NOMO-1 (cell line): ENCODE results near the gene EXT2.

Experiments used
- DNase-seq, 2 experiments: peaks; one replicate each; lab custom pipeline; 2025; ENCODE audit not compliant: unreplicated experiment in 2 of 2; lab: John Stamatoyannopoulos, UW

The EXT2 gene

GRCh38 chr11:44083906-44084305 is 11.6 kb upstream of the EXT2 start:
- no peak for DNase-seq

- no peak for DNase-seq
Measured at GRCh38 chr11:44085330-44085729, 10.1 kb upstream of the EXT2 start.

GRCh38 chr11:44088377-44088776 is 7.1 kb upstream of the EXT2 start:
- DNase-seq: no peak

GRCh38 chr11:44088871-44089270 is 6.6 kb upstream of the EXT2 start:
- DNase-seq: no peak

GRCh38 chr11:44090539-44090938 is 4.9 kb upstream of the EXT2 start:
- no peak for DNase-seq

- peak in 1 of 2 experiments; percentile 67 for DNase-seq
Measured at GRCh38 chr11:44094260-44094868, 1.1 kb upstream of the EXT2 start.

- DNase-seq: no peak
Measured at GRCh38 chr11:44096360-44097185, 1.1 kb downstream of the EXT2 start.

- no peak for DNase-seq
Measured at GRCh38 chr11:44097821-44098220, 2.3 kb downstream of the EXT2 start.

GRCh38 chr11:44101098-44101497 is 5.6 kb downstream of the EXT2 start:
- DNase-seq: no peak

GRCh38 chr11:44104481-44105294 is 9.2 kb downstream of the EXT2 start:
- peak; percentile 42 to 62 for DNase-seq

GRCh38 chr11:44108260-44108659 is 12.8 kb downstream of the EXT2 start:
- no peak for DNase-seq

- DNase-seq: peak; percentile 18 to 29
Measured at GRCh38 chr11:44110231-44110679, 14.8 kb downstream of the EXT2 start.

- no peak for DNase-seq
Measured at GRCh38 chr11:44112091-44112821, 16.8 kb downstream of the EXT2 start.

GRCh38 chr11:44113018-44113417 is 17.5 kb downstream of the EXT2 start:
- no peak for DNase-seq

GRCh38 chr11:44113572-44113971 is 18.1 kb downstream of the EXT2 start:
- no peak for DNase-seq

- peak; percentile 17 to 52 for DNase-seq
Measured at GRCh38 chr11:44116234-44116830, 20.9 kb downstream of the EXT2 start.

GRCh38 chr11:44120169-44120568 is 24.7 kb downstream of the EXT2 start:
- DNase-seq: no peak

GRCh38 chr11:44125598-44125997 is 30.1 kb downstream of the EXT2 start:
- no peak for DNase-seq

- no peak for DNase-seq
Measured at GRCh38 chr11:44126304-44126703, 30.8 kb downstream of the EXT2 start.

GRCh38 chr11:44127130-44127529 is 31.7 kb downstream of the EXT2 start:
- DNase-seq: no peak
